ENCODE measurements around the gene SERPING1. TPM values are rescaled to one million over a fixed set of nuclear protein-coding genes. Genes with fewer than 3 reads are reported as not detected.

Gene SERPING1
- total RNA-seq, 4 donors from 2014 or later, result 89.4 to 236 (median 103) TPM

DNA sequence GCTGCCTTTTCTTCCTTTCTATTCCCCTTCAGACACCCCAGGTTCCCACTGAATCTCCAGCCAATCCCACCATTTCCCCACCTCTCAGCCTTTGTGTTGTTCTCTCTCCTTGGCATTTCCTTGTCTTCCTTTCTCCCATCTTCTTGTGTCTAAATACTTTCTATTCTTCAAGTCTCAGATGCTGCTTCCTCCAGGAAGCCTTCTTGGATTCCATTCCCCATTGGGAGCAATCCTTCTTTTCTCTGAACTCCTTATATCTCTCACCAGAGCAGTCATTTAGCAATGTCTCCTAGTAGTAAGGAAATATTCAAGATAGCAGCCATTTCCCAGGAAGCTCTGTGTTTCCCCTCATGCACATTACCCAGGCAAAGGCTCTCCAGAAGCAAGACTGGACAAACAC lies 36.8 kb downstream of the SERPING1 start:
- H3K4me3 ChIP-seq (ENCODE audit: low read depth, poor library complexity, severe bottlenecking), result no peak overlapping the region
- no peak for DNase-seq (ENCODE audit: low spot score in 2 of 2)
- TF ChIP-seq POLR2A (IDR thresholded peaks at IDR 0.05) (no peak), CTCF (IDR thresholded peaks at IDR 0.05) (no peak)
- intact Hi-C loops (cut with DNase I; ENCODE audit: low total_unique reads), result no loop called here

DNA sequence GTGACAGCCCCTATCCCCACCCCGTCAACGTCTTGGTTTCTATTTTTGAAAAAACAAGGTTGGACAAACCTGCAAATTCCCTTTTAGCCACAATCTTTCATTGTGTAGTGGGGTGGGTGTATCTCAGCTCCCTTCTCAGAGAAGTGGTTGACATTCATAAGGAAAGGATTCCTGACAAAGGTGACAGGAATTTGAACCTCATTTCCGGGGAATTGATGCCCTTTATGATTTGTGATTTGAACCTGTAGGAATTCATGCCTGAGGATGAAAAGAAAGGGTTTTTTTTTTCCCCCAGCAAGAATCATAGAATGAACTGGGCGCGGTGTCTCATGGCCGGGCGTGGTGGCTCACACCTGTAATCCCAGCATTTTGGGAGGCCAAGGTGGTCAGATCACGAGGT lies 37.8 kb downstream of the SERPING1 start:
- DNase-seq (ENCODE audit: low spot score in 2 of 2), result no peak
- intact Hi-C loops (cut with DNase I; ENCODE audit: low total_unique reads), result no loop called here
- no peak overlapping the region for H3K4me3 ChIP-seq (ENCODE audit: low read depth, poor library complexity, severe bottlenecking)
- TF ChIP-seq POLR2A (IDR thresholded peaks at IDR 0.05) (no peak), CTCF (IDR thresholded peaks at IDR 0.05) (no peak)
- 76 to 83% methylated on average over 8 of the region's 8 CpGs for WGBS, 2 donors

DNA sequence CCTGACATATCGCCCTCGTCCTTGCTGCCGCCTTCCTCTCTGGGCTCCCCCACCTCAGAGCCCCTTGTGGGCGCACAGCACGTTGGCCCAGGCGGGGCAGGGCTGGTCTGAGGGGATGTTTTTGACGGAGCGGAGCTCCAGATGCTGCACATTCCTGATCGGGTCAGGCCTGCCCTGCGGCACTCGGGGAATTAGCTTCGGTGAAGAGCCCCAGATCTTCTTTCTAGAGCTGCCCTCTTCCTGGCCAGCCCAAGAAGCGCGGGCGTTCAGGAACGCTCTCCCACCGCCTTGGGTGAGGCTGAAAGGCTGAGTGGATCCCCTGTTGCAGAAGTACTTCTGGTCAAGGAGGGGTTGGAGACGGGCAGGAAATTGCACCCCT lies 40.1 kb downstream of the SERPING1 start:
- H3K4me3 ChIP-seq (ENCODE audit: low read depth, poor library complexity, severe bottlenecking), result peak overlapping the region; percentile 64
- intact Hi-C loops (cut with DNase I; ENCODE audit: low total_unique reads), result no loop called here
- WGBS, 2 donors, result 6 to 14% methylated on average over 15 to 18 of the region's 18 CpGs
- TF ChIP-seq CTCF (IDR thresholded peaks at IDR 0.05) (no peak), POLR2A (IDR thresholded peaks at IDR 0.05) (no peak)
- no peak for DNase-seq (ENCODE audit: low spot score in 2 of 2)

- peak overlapping the region; percentile 64 for H3K4me3 ChIP-seq (ENCODE audit: low read depth, poor library complexity, severe bottlenecking)
- 1% methylated on average over 37 to 46 of the region's 47 CpGs for WGBS, 2 donors
- TF ChIP-seq POLR2A (IDR thresholded peaks at IDR 0.05) (no peak), CTCF (IDR thresholded peaks at IDR 0.05) (no peak)
- DNase-seq (ENCODE audit: low spot score in 2 of 2), result peak in 1 of 2 donors; percentile 91
- intact Hi-C loops (cut with DNase I; ENCODE audit: low total_unique reads), result no loop called here
Observed at GRCh38 chr11:57638005-57638781, 40.7 kb downstream of the SERPING1 start.

DNA sequence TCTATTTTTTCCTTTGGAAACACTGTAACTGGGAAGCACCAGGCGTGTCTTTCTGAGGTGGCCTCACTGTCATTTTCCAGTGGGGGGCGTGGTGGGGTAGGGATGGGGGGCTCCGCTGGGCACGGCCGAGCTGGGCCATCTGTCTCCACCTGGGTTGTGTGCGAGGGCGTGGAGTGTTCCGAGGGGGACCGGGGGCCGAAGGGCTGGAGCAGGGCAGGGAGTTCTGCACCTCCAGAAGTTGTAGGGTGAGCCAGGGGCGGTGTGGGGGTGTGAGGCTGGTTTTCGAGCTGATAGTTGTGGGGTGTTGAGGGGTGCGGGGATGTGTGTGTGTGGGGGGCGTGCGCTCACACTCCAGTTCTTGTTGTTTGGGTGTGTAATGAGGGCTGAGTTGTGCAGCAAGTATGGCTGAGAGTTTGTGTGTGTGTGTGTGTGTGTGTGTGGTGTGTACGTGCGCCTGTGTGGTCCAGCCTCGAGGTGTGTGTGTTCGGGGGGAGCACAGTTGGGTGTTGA lies 41.4 kb downstream of the SERPING1 start:
- H3K4me3 ChIP-seq (ENCODE audit: low read depth, poor library complexity, severe bottlenecking), result peak overlapping the region; percentile 64
- intact Hi-C loops (cut with DNase I; ENCODE audit: low total_unique reads), result no loop called here
- WGBS, 2 donors, result 0 to 4% methylated on average over 18 to 19 of the region's 19 CpGs

More for the DNA sequence above, 41.4 kb downstream of the SERPING1 start:
- DNase-seq (ENCODE audit: low spot score in 2 of 2), result no peak
- TF ChIP-seq CTCF (IDR thresholded peaks at IDR 0.05) (no peak), POLR2A (IDR thresholded peaks at IDR 0.05) (no peak)
